HG03558 (cell line): ENCODE results near the gene SIM1.

ENCODE experiments used
- ATAC-seq: cut with Tn5 transposase; IDR thresholded peaks from one replicate; pipeline ENCODE4 v1.9.1; 2021; ENCODE audit warnings: moderate number of reproducible peaks; ENCODE audit not compliant: unreplicated experiment; ENCODE audit errors: extremely low read depth

Gene SIM1

DNA sequence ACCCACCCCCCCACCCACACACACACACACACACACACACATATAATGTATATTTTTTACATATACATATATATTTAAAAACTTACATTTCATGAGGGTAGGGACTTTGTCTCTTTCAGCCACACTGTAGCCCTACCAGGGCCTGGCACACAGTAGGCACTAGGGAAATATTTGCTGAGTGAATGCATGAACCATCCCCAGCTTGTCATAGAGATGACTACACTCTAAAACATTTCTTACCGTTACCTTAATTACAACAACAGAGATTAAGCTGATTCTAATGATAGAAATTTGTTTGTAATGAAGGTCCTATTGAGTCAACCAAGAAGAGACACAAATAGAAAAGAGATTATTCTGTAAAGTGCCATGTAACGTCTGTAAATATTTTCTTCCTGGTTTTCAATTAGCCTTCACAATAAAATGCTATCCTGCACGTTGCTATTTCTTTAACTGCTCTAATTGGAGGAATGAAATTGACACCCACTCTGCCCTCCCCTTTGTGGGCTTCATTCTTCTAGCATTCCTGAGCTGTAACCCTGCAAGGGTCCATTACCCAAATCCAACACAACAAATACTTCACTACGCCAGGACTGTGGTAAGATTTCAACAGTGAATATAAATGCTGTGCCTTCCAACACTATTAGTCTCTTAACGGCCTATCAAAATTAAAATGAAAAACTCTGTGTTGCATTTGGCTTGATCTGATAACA, 30.8 kb downstream of the SIM1 start:
- no peak for ATAC-seq

GRCh38 chr6:100432136-100432535, 32.6 kb downstream of the SIM1 start:
- no peak for ATAC-seq

GRCh38 chr6:100430962-100431361, 33.8 kb downstream of the SIM1 start:
- no peak for ATAC-seq

DNA sequence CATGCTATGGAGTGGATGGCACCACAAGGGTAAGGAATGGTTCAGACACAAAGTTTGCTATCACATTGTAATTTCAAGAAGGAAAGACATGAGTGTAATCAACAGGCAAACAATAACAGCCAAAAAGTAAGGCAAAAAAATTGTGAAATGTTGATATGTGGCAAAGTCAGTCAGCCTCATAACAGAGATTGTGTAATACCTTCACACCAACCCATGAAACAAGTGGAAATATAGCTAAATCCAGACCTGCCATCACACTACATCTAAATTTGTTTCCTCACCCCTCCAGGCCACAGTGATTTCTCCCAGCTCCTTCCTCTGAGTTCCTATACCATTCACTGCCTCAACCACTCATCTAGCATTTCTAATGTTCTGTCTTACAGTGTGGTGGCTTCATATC, 37.3 kb downstream of the SIM1 start:
- no peak for ATAC-seq

GRCh38 chr6:100426744-100427338, 37.9 kb downstream of the SIM1 start:
- ATAC-seq: no peak

- no peak for ATAC-seq
These were observed 38.5 kb downstream of the SIM1 start for GRCh38 chr6:100426241-100426640.

DNA sequence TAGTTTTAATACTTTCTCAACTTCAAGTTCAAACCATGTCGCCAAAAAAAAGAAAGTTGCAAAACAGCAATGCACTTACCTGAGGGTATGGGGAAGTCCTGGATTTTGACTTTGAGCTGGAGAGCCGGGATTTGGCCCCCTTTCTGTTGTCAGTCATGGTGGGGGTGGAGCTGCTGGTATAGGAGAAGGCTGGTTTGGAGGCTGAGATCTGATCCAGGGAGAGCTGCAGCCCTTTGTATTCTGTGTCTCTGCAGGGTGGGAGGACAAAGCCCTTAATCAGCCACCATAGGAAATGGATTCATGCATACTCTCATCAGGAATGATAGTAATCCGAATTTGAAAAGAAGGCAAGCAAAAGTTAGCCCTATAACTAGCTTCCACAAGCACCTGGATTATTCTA, 44.0 kb downstream of the SIM1 start:
- no peak for ATAC-seq

- no peak for ATAC-seq
These were observed 47.7 kb downstream of the SIM1 start for GRCh38 chr6:100417036-100417435.

DNA sequence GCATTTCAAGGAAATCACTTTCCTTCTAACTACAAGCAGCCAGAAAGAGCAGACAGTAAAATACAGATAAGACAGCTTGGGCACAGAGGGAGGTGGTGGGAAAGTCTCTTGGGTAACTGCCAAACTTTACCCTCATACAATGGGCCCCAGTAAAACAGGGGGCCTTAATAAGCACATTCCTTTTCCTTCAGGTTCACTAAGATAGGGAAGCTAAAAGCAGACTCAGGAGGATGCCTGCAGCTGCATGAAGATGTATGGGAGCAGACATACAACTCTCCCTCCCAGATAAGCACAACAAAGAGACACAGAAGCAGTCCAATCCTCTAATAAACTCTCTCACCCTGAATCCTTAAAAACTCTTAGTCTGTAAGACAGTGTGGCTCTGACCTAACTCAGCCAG, 49.0 kb downstream of the SIM1 start:
- ATAC-seq: no peak

- no peak for ATAC-seq
These were observed 51.8 kb downstream of the SIM1 start for GRCh38 chr6:100412872-100413271.

GRCh38 chr6:100404051-100404450, 60.7 kb downstream of the SIM1 start:
- no peak for ATAC-seq

DNA sequence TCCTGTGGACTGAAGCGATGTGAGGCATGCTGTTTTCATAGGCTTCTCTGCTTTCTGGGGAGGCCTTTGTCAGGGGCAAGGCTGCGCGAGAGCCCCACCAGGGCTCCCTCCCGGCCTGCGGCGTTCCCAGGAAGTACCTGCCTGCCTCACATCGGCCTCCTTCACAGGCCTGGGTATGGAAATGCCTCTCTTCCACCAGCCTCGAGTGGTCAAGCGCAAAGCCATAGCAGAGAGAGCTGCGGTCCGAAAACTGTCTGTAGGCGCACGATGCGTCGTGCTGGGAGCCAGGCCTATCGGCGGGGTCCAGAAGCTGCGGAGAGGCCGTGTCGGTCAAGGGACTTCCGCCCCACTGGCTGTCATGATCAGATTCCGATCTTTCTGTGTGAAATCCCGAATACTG, 71.2 kb downstream of the SIM1 start:
- ATAC-seq: no peak

DNA sequence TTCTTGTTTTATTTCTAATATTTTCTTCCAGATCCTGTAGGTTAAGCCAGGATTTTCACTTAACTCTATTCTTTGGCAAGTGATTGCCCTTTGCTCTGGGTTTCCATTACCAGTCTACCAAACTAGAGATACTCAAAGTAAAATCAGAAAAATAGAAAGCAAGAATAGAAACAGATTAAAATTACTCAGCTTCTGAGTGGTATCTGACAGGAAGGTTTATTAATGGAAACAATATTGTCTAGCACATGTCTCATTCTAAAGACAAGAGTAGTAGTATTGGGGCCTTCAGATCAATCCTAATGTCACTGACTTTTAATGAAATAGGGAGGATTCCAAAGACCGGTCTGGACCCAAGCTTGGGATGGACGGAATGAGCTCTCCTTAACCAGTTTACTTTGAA, 72.3 kb downstream of the SIM1 start:
- ATAC-seq: no peak

- ATAC-seq: no peak
These were observed 75.7 kb downstream of the SIM1 start for GRCh38 chr6:100388868-100389519.

GRCh38 chr6:100382767-100383195, 81.9 kb downstream of the SIM1 start:
- no peak for ATAC-seq

DNA sequence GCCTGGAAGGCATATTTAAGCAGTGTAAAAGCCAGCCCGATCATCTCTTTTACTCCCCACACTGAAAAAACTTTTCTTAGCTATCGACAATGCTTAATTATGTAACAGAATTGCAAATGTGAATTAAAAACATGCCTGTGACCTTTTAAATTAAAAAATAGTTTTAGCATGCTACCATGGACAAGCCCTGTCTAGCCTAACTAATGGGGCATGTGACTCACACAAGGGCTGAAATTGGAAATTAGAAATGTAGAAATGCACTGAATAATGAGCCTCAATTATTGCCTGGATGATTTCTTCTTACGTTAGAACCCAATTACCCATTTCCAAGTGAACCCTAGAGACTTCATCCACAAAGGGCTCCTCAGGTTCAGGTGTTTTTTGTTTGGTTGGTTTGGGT, 82.7 kb downstream of the SIM1 start:
- no peak for ATAC-seq

- ATAC-seq: no peak
These were observed 83.6 kb downstream of the SIM1 start for GRCh38 chr6:100381111-100381510.

DNA sequence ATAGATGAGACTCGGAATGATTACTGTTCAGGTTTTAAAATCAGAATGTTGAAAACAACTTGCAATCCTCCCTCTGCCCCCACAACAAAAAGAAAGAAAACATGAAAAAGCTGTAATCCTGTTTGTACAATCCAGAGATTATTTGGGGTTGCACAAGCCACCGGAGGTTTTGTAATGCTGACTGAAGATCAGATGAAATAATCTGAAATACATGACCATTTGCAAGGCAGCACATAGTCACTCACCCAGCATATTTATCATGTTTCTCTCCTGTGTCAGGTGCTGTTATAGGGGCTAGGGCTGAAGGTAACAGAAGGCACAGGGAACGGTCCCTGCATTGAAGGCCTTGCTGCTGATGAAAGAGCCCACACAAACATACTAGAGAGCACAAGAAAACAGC, 85.3 kb downstream of the SIM1 start:
- ATAC-seq: no peak

- ATAC-seq: no peak
These were observed 86.1 kb downstream of the SIM1 start for GRCh38 chr6:100378576-100378975.

DNA sequence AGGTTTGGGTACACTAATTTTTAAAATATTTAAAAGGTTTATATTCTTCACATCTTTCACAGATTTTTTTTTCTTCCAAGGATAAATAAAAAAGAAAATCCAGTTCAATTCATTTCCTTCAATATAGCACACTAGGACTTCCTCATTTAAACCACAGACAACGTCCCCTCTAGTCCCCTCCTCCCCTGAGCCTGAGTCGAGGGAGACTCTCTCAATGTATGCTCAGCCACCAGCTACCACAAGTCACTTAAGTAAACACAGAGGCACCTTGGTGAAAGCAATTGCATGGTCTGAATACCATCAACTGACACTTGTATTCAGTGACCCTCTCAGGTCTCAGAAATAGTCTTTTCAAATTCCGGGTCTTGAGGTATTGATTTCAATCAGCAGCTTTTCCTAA, 88.6 kb downstream of the SIM1 start:
- ATAC-seq: no peak

DNA sequence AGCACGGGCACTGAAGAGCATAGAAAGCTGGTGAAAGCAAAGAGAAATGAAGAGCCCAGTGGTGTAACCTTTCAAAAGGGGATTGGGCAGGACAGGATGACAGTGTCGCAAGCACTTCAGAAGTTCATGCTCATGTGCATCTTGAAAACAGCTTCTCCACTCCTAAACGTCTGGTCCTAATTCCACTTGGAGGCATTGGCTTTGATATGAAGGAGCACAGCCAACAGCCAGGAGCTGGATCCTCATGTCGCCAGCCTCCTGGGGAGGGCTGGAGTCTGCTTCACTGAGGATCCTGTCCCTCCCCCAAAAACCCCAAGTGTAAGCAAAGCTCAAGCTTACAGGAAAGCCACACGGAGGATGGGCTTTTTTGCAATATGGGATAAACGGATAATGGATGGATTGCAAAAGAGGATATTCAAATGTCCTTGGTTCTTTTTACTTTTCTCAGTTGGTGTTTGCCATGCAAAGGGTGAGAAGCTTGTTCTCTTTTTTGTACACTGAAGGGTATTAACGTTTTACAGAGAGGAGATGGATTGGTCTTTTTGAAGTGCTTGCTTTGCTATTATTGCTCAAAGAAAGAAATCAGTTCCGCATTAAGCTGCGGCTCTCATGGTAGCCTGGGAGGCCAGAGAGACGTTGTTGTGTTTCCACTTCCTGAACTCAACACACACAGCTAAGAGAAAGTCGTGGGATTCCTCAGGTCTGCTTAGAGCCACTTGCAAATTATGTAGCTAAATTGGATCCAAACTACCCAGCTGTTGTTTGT, 92.2 kb downstream of the SIM1 start:
- ATAC-seq: no peak
